HEK293 (cell line): ENCODE results near the gene TMEM170A.

Experiments used
- CTCF ChIA-PET: fragments of 350-600 bp; formaldehyde crosslinking; extraction: SDS; loops from one replicate; lab custom pipeline; 2021; ENCODE audit warnings: antibody characterized with exemption; lab: Yijun Ruan, JAX
- POLR2A ChIA-PET: fragments of 300-600 bp; formaldehyde crosslinking; extraction: SDS; loops from one replicate; lab custom pipeline; 2020; ENCODE audit warnings: antibody characterized with exemption, inconsistent platforms; lab: Yijun Ruan, JAX
- H3K27ac ChIP-seq: fragments of 200-500 bp; sonication (Bioruptor generic); 2 replicates; pipeline ENCODE4 v1.5.1; 2014; ENCODE audit warnings: low read depth, low read length, control low read depth, inconsistent platforms; ENCODE audit errors: extremely low read depth
- H3K36me3 ChIP-seq, 2 experiments: fragments of 200-500 bp in 1 of 2; sonication (Bioruptor generic) in 1 of 2; 1 replicate in 1 of 2; 2 replicates in 1 of 2; pipeline ENCODE4 v1.5.1; 2014 to 2017; ENCODE audit warnings: inconsistent platforms in 2 of 2, low read length in 2 of 2; ENCODE audit not compliant: control insufficient read depth in 2 of 2, insufficient read depth in 1 of 2
- H3K4me1 ChIP-seq: fragments of 200-500 bp; sonication (Bioruptor generic); 2 replicates; pipeline ENCODE4 v1.5.1; 2014; ENCODE audit warnings: mild to moderate bottlenecking, low read length, inconsistent platforms; ENCODE audit not compliant: control insufficient read depth, insufficient read depth
- H3K4me3 ChIP-seq: 2 replicates; pipeline ENCODE4 v1.5.1; 2011; ENCODE audit warnings: low read depth, mild to moderate bottlenecking, control low read depth, low read length, moderate library complexity
- H3K9me3 ChIP-seq: fragments of 200-500 bp; sonication (Bioruptor generic); 2 replicates; pipeline ENCODE4 v1.5.1; 2014; ENCODE audit warnings: low read depth, low read length, inconsistent platforms; ENCODE audit not compliant: control insufficient read depth, insufficient read depth
- BCL11B ChIP-seq: fragments of 450-650 bp; formaldehyde crosslinking; IDR thresholded peaks from 2 replicates; pipeline ENCODE4 v1.5.1; 2016; ENCODE audit warnings: low read depth, missing biosample characterization, missing genetic modification characterization
- GLIS1 ChIP-seq: fragments of 450-650 bp; formaldehyde crosslinking; IDR thresholded peaks from 2 replicates; pipeline ENCODE4 v1.5.1; 2016; ENCODE audit warnings: missing biosample characterization, missing genetic modification characterization
- ZBTB7A ChIP-seq: fragments of 450-650 bp; formaldehyde crosslinking; IDR thresholded peaks from 2 replicates; pipeline ENCODE4 v1.5.1; 2016; ENCODE audit warnings: low read depth, missing biosample characterization, missing genetic modification characterization
- ZFP37 ChIP-seq: fragments of 450-650 bp; formaldehyde crosslinking; IDR thresholded peaks from 2 replicates; pipeline ENCODE4 v1.5.1; 2016; ENCODE audit warnings: missing biosample characterization, missing genetic modification characterization
- ZNF133 ChIP-seq: fragments of 450-650 bp; formaldehyde crosslinking; IDR thresholded peaks from 2 replicates; pipeline ENCODE4 v1.5.1; 2016; ENCODE audit warnings: missing biosample characterization, missing genetic modification characterization
- ZNF155 ChIP-seq: fragments of 450-650 bp; formaldehyde crosslinking; IDR thresholded peaks from 2 replicates; pipeline ENCODE4 v1.5.1; 2016; ENCODE audit warnings: missing biosample characterization, missing genetic modification characterization
- ZNF184 ChIP-seq: fragments of 450-650 bp; IDR thresholded peaks from 2 replicates; pipeline ENCODE4 v1.5.1; 2018; ENCODE audit warnings: missing biosample characterization, mild to moderate bottlenecking, missing genetic modification characterization
- ZNF211 ChIP-seq: fragments of 450-650 bp; formaldehyde crosslinking; IDR thresholded peaks from 2 replicates; pipeline ENCODE4 v1.5.1; 2016; ENCODE audit warnings: low read depth, missing biosample characterization, missing genetic modification characterization
- ZNF221 ChIP-seq: fragments of 450-650 bp; formaldehyde crosslinking; IDR thresholded peaks from 2 replicates; pipeline ENCODE4 v1.5.1; 2017; ENCODE audit warnings: missing biosample characterization, missing genetic modification characterization, borderline replicate concordance
- ZNF223 ChIP-seq: fragments of 450-650 bp; formaldehyde crosslinking; IDR thresholded peaks from 2 replicates; pipeline ENCODE4 v1.5.1; 2016; ENCODE audit warnings: missing biosample characterization, missing genetic modification characterization
- ZNF248 ChIP-seq: fragments of 450-650 bp; formaldehyde crosslinking; IDR thresholded peaks from 2 replicates; pipeline ENCODE4 v1.5.1; 2017; ENCODE audit warnings: missing biosample characterization, missing genetic modification characterization
- ZNF324 ChIP-seq: fragments of 450-650 bp; formaldehyde crosslinking; IDR thresholded peaks from 2 replicates; pipeline ENCODE4 v1.5.1; 2016; ENCODE audit warnings: missing biosample characterization, missing genetic modification characterization
- ZNF350 ChIP-seq: fragments of 450-650 bp; formaldehyde crosslinking; IDR thresholded peaks from 2 replicates; pipeline ENCODE4 v1.5.0; 2017; ENCODE audit warnings: missing biosample characterization, mild to moderate bottlenecking, missing genetic modification characterization
- ZNF391 ChIP-seq: fragments of 450-650 bp; formaldehyde crosslinking; IDR thresholded peaks from 2 replicates; pipeline ENCODE4 v1.5.1; 2016; ENCODE audit warnings: low read depth, missing biosample characterization, missing genetic modification characterization, borderline replicate concordance
- ZNF394 ChIP-seq: fragments of 450-650 bp; formaldehyde crosslinking; IDR thresholded peaks from 2 replicates; pipeline ENCODE4 v1.5.1; 2016; ENCODE audit warnings: missing biosample characterization, missing genetic modification characterization, mild to moderate bottlenecking, moderate library complexity, borderline replicate concordance
- ZNF585B ChIP-seq: fragments of 450-650 bp; formaldehyde crosslinking; IDR thresholded peaks from 2 replicates; pipeline ENCODE4 v1.5.1; 2016; ENCODE audit warnings: missing biosample characterization, missing genetic modification characterization
- ZNF654 ChIP-seq: fragments of 450-650 bp; formaldehyde crosslinking; IDR thresholded peaks from 2 replicates; pipeline ENCODE4 v1.5.1; 2016; ENCODE audit warnings: low read depth, missing biosample characterization, missing genetic modification characterization
- ZNF768 ChIP-seq: fragments of 450-650 bp; formaldehyde crosslinking; IDR thresholded peaks from 2 replicates; pipeline ENCODE4 v1.5.1; 2018; ENCODE audit warnings: missing biosample characterization, mild to moderate bottlenecking, missing genetic modification characterization
- ZNF830 ChIP-seq: fragments of 450-650 bp; IDR thresholded peaks from 2 replicates; pipeline ENCODE4 v1.5.0; 2018; ENCODE audit warnings: missing biosample characterization, missing genetic modification characterization, low read depth, mild to moderate bottlenecking, moderate library complexity
- TF ChIP-seq, protein P1 (sequence below): fragments of 450-650 bp; formaldehyde crosslinking; IDR thresholded peaks from 2 replicates; pipeline ENCODE4 v1.5.1; 2016; ENCODE audit warnings: missing biosample characterization, missing genetic modification characterization
- TF ChIP-seq, protein P2 (sequence below): fragments of 450-650 bp; formaldehyde crosslinking; IDR thresholded peaks from 2 replicates; pipeline ENCODE4 v1.5.1; 2016; ENCODE audit warnings: missing biosample characterization, missing genetic modification characterization
- TF ChIP-seq, protein P3 (sequence below): fragments of 450-650 bp; formaldehyde crosslinking; IDR thresholded peaks from 2 replicates; pipeline ENCODE4 v1.5.1; 2016; ENCODE audit warnings: missing biosample characterization, missing genetic modification characterization

TMEM170A gene

DNA sequence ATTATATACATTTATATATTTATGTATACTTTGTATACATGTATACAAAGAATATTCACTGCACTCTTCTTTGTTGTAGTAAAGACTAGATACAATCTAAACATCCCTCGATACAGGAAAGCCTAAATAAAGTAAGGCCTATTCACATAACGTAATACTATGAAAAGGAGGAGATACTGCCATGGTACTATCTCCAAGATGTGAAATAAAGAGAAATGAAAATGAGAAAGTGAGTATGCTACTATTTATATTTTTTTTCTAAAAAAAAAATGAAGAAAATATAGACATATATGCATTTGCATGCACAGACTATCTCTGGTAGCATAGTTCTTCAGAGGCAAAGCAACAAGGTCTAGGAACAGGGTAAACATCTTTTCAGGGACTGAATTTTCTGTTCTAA lies 50.5 kb downstream of the TMEM170A start (continued):
- TF ChIP-seq, protein P1, sequence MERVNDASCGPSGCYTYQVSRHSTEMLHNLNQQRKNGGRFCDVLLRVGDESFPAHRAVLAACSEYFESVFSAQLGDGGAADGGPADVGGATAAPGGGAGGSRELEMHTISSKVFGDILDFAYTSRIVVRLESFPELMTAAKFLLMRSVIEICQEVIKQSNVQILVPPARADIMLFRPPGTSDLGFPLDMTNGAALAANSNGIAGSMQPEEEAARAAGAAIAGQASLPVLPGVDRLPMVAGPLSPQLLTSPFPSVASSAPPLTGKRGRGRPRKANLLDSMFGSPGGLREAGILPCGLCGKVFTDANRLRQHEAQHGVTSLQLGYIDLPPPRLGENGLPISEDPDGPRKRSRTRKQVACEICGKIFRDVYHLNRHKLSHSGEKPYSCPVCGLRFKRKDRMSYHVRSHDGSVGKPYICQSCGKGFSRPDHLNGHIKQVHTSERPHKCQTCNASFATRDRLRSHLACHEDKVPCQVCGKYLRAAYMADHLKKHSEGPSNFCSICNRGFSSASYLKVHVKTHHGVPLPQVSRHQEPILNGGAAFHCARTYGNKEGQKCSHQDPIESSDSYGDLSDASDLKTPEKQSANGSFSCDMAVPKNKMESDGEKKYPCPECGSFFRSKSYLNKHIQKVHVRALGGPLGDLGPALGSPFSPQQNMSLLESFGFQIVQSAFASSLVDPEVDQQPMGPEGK (tag by site-specific recombination) = no peak
- TF ChIP-seq ZNF585B (tag by site-specific recombination) (no peak), ZNF324 (tag by site-specific recombination) (no peak), ZNF184 (tag by site-specific recombination) (no peak), ZNF394 (no peak)

DNA sequence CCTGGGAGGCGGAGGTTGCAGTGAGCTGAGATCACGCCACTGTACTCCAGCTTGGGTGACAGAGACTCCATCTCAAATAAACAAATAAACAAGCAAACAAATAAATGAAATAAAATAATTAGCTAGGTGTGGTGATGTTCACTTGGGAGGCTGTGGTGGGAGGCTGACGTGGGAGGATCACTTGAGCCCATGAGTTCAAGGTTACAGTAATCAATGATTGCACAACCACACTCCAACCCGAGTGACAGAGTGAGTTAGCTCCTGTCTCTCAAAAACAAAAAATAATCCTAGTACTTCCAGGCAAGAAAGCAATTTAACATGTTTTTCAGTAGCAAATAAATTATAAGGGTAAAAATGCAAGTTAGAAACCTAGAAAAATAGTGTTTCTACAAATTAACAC lies 57.5 kb downstream of the TMEM170A start:
- H3K36me3 ChIP-seq = peaks cover 32 to 38% of the 10 kb centered on the region in 2 experiments; a peak in 2 of 3 replicates
- H3K9me3 ChIP-seq = no peaks in the 10 kb centered on the region
- CTCF ChIA-PET = interaction anchor here (0.8 kb wide), 1 partner anchor 58 kb away, joined by 3 read pairs; the partner anchor contains the start of gene TMEM170A
- no peak overlapping the region for H3K4me3 ChIP-seq
- TF ChIP-seq ZNF830 (tag by site-specific recombination) (no peak), ZNF391 (no peak), ZFP37 (tag by site-specific recombination) (no peak), ZNF768 (no peak), ZNF211 (no peak), ZNF350 (tag by site-specific recombination) (no peak)
- TF ChIP-seq, all 188 proteins: peak for 0
- H3K4me1 ChIP-seq = no peaks in the 10 kb centered on the region
- no peak overlapping the region for H3K27ac ChIP-seq
- POLR2A ChIA-PET = no interaction called here

DNA sequence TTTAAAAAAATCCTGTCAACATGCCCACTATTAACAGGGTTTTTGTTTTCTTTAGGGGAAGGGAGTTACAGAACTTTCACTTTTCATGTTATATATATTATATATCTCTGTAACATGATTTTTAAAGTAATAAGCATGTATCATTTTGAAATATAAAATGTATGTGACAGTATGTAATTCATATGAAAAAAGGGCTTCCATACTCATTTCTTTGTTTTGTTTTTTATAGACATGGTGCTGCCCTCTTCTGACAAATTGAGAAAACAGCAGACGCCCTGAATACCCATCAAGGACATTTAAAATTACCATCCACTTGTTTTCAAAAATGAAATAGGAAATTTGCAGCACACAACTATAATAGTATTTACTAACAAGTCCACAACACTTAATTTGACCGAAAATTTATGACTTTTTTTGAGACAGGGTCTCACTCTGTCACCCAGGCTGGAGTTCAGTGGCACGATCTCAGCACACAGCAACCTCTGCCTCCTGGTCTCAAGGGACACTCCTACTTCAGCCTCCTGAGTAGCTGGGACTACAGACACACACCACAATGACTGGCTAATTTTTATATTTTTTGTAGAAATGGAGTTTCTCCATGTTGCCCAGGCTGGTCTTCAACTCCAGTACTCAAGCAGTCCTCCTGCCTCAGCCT lies 61.5 kb downstream of the TMEM170A start:
- H3K4me3 ChIP-seq = no peak overlapping the region
- CTCF ChIA-PET = interaction anchor here (0.5 to 2.0 kb wide), 21 partner anchors 8 to 1696 kb away, joined by 3 to 23 read pairs (median 4); no protein-coding TSS in a partner anchor
- H3K4me1 ChIP-seq = no peaks in the 10 kb centered on the region
- POLR2A ChIA-PET = no interaction called here
- TF ChIP-seq ZNF155 (tag by site-specific recombination) (no peak), ZNF654 (peak; percentile 52)
- TF ChIP-seq, protein P2, sequence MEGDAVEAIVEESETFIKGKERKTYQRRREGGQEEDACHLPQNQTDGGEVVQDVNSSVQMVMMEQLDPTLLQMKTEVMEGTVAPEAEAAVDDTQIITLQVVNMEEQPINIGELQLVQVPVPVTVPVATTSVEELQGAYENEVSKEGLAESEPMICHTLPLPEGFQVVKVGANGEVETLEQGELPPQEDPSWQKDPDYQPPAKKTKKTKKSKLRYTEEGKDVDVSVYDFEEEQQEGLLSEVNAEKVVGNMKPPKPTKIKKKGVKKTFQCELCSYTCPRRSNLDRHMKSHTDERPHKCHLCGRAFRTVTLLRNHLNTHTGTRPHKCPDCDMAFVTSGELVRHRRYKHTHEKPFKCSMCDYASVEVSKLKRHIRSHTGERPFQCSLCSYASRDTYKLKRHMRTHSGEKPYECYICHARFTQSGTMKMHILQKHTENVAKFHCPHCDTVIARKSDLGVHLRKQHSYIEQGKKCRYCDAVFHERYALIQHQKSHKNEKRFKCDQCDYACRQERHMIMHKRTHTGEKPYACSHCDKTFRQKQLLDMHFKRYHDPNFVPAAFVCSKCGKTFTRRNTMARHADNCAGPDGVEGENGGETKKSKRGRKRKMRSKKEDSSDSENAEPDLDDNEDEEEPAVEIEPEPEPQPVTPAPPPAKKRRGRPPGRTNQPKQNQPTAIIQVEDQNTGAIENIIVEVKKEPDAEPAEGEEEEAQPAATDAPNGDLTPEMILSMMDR (tag by site-specific recombination) = 0 out of 2 replicates have a peak, but pooled peaks have one; percentile 19
- peaks cover 13 to 27% of the 10 kb centered on the region in 2 experiments; a peak in 2 of 3 replicates for H3K36me3 ChIP-seq
- no peaks in the 10 kb centered on the region for H3K9me3 ChIP-seq
- no peak overlapping the region for H3K27ac ChIP-seq

DNA sequence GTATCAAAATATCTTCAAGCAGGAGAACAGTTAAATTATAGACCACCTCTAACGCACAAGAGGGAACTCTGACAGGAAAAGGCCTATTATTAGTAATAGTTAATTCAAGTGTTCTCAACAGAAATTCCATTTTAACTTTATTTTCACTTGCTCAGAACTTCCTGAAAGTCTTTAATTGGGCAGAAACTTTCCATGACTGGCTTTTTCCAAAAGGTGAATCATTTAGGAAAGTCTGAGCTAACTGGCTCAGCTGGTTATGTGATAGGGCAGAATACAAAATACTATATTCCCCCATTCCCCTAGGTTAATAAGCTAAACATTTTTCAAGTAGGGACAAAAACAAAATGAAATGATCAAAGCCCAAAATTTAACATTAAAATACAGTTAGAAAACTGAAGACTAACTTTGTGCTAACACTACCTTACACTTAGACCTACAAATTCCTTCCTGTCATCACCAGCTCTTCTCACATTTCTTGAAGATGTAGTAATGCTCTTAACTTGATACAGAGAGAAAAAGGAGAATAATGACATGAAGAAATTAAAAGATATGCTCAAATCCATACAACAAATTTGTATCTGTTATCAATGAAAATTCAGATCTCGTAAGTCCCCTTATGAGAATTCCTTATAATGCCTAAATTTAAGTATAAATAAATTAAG lies 62.2 kb downstream of the TMEM170A start:
- Histone ChIP-seq H3K27ac (no peak overlapping the region), H3K36me3 (peaks cover 11 to 26% of the 10 kb centered on the region in 2 experiments; a peak in 2 of 3 replicates), H3K4me3 (no peak overlapping the region), H3K4me1 (no peaks in the 10 kb centered on the region), H3K9me3 (no peaks in the 10 kb centered on the region)
- ChIA-PET CTCF (interaction anchor here (0.6 to 2.0 kb wide), 17 partner anchors 8 to 346 kb away, joined by 3 to 23 read pairs (median 4); no protein-coding TSS in a partner anchor), POLR2A (no interaction called here)
- TF ChIP-seq, protein P3, sequence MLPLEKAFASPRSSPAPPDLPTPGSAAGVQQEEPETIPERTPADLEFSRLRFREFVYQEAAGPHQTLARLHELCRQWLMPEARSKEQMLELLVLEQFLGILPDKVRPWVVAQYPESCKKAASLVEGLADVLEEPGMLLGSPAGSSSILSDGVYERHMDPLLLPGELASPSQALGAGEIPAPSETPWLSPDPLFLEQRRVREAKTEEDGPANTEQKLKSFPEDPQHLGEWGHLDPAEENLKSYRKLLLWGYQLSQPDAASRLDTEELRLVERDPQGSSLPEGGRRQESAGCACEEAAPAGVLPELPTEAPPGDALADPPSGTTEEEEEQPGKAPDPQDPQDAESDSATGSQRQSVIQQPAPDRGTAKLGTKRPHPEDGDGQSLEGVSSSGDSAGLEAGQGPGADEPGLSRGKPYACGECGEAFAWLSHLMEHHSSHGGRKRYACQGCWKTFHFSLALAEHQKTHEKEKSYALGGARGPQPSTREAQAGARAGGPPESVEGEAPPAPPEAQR (tag by site-specific recombination) = no peak
- TF ChIP-seq BCL11B (tag by site-specific recombination) (no peak), ZBTB7A (no peak), ZNF221 (tag by site-specific recombination) (no peak), ZNF248 (tag by site-specific recombination) (no peak), ZNF223 (tag by site-specific recombination) (no peak), ZNF133 (tag by site-specific recombination) (no peak), GLIS1 (tag by site-specific recombination) (no peak)
- TF ChIP-seq, protein P1 (tag by site-specific recombination) = no peak
